Measurements from ENCODE around the gene PRDM1. TPM values are rescaled to one million over a fixed set of nuclear protein-coding genes. Genes with fewer than 3 reads are reported as not detected.
A peak's percentile ranks its signal among the peaks of the same experiment; 100 is the strongest.

The PRDM1 gene
- total and polyA plus RNA-seq, 5 donors from 2014 or later = 48.6 to 327 (median 70.0) TPM

GRCh38 chr6:106118835-106119431 is 32.8 kb downstream of the PRDM1 start:
- Histone ChIP-seq H3K27me3 (ENCODE audit: control insufficient read depth, insufficient read depth, low read length) (no peaks in the 10 kb centered on the region), H3K27ac (ENCODE audit: insufficient read depth, low read length, poor library complexity, severe bottlenecking) (no peak overlapping the region), H3K9me3 (ENCODE audit: control insufficient read depth in 2 of 2, low read length in 2 of 2) (no peaks in the 10 kb centered on the region), H3K4me3 (ENCODE audit: low read depth, low read length) (no peak overlapping the region), H3K36me3 (ENCODE audit: control insufficient read depth, insufficient read depth, low read length) (no peaks in the 10 kb centered on the region), H3K4me1 (ENCODE audit: control insufficient read depth, insufficient read depth, low read length, poor library complexity, severe bottlenecking) (peaks cover 43% of the 10 kb centered on the region)
- no peak for ATAC-seq (ENCODE audit: low read depth in 2 of 2)
- H3K4me1 Mint-ChIP-seq = peaks cover 35 to 65% (median 50%) of the 10 kb centered on the region in 4 donors
- H3K9me3 Mint-ChIP-seq = no peaks in the 10 kb centered on the region
- peak overlapping the region in 2 of 4 donors; percentile 23 to 25 for H3K4me3 Mint-ChIP-seq
- H3K27ac Mint-ChIP-seq = peak overlapping the region in 1 of 3 donors; percentile 62
- no peaks in the 10 kb centered on the region for H3K36me3 Mint-ChIP-seq
- DNase-seq = peak in 1 of 3 donors; percentile 48
- H3K27me3 Mint-ChIP-seq = no peaks in the 10 kb centered on the region

GRCh38 chr6:106119546-106119945 is 33.4 kb downstream of the PRDM1 start:
- Mint-ChIP-seq H3K9me3 (no peaks in the 10 kb centered on the region), H3K4me1 (peaks cover 29 to 59% (median 45%) of the 10 kb centered on the region in 4 donors), H3K27me3 (no peaks in the 10 kb centered on the region), H3K27ac (peak overlapping the region in 2 of 3 donors; percentile 19 to 57), H3K36me3 (no peaks in the 10 kb centered on the region), H3K4me3 (peak overlapping the region in 1 of 4 donors; percentile 25)
- H3K27ac ChIP-seq (ENCODE audit: insufficient read depth, low read length, poor library complexity, severe bottlenecking) = no peak overlapping the region
- H3K27me3 ChIP-seq (ENCODE audit: control insufficient read depth, insufficient read depth, low read length) = no peaks in the 10 kb centered on the region
- no peak overlapping the region for H3K4me3 ChIP-seq (ENCODE audit: low read depth, low read length)
- no peaks in the 10 kb centered on the region for H3K9me3 ChIP-seq (ENCODE audit: control insufficient read depth in 2 of 2, low read length in 2 of 2)
- DNase-seq (no peak), ATAC-seq (ENCODE audit: low read depth in 2 of 2) (no peak)
- H3K4me1 ChIP-seq (ENCODE audit: control insufficient read depth, insufficient read depth, low read length, poor library complexity, severe bottlenecking) = peaks cover 37% of the 10 kb centered on the region
- no peaks in the 10 kb centered on the region for H3K36me3 ChIP-seq (ENCODE audit: control insufficient read depth, insufficient read depth, low read length)

- no peak for ATAC-seq (ENCODE audit: low read depth in 2 of 2)
- H3K27ac Mint-ChIP-seq = peak overlapping the region; percentile 19 to 57 (median 48)
- peaks cover 25 to 55% (median 43%) of the 10 kb centered on the region in 4 donors for H3K4me1 Mint-ChIP-seq
These were observed 33.9 kb downstream of the PRDM1 start for GRCh38 chr6:106120006-106120405.

GRCh38 chr6:106120406-106120805 is 34.3 kb downstream of the PRDM1 start:
- Histone ChIP-seq H3K36me3 (ENCODE audit: control insufficient read depth, insufficient read depth, low read length) (no peaks in the 10 kb centered on the region), H3K9me3 (ENCODE audit: control insufficient read depth in 2 of 2, low read length in 2 of 2) (no peaks in the 10 kb centered on the region), H3K27me3 (ENCODE audit: control insufficient read depth, insufficient read depth, low read length) (no peaks in the 10 kb centered on the region), H3K4me3 (ENCODE audit: low read depth, low read length) (no peak overlapping the region), H3K27ac (ENCODE audit: insufficient read depth, low read length, poor library complexity, severe bottlenecking) (no peak overlapping the region), H3K4me1 (ENCODE audit: control insufficient read depth, insufficient read depth, low read length, poor library complexity, severe bottlenecking) (peaks cover 28% of the 10 kb centered on the region)
- no peaks in the 10 kb centered on the region for H3K27me3 Mint-ChIP-seq
- H3K4me1 Mint-ChIP-seq = peaks cover 22 to 55% (median 41%) of the 10 kb centered on the region in 4 donors
- ATAC-seq (ENCODE audit: low read depth in 2 of 2) = no peak
- H3K4me3 Mint-ChIP-seq = peak overlapping the region in 1 of 4 donors; percentile 25
- no peak for DNase-seq
- peak overlapping the region in 2 of 3 donors; percentile 19 to 48 for H3K27ac Mint-ChIP-seq
- no peaks in the 10 kb centered on the region for H3K36me3 Mint-ChIP-seq
- no peaks in the 10 kb centered on the region for H3K9me3 Mint-ChIP-seq

More at GRCh38 chr6:106120006-106120405, 33.9 kb downstream of the PRDM1 start:
- H3K4me3 ChIP-seq (ENCODE audit: low read depth, low read length) = no peak overlapping the region
- no peak for DNase-seq
- no peaks in the 10 kb centered on the region for H3K36me3 ChIP-seq (ENCODE audit: control insufficient read depth, insufficient read depth, low read length)
- no peaks in the 10 kb centered on the region for H3K9me3 ChIP-seq (ENCODE audit: control insufficient read depth in 2 of 2, low read length in 2 of 2)
- H3K9me3 Mint-ChIP-seq = no peaks in the 10 kb centered on the region
- peak overlapping the region in 1 of 4 donors; percentile 25 for H3K4me3 Mint-ChIP-seq
- H3K4me1 ChIP-seq (ENCODE audit: control insufficient read depth, insufficient read depth, low read length, poor library complexity, severe bottlenecking) = peaks cover 32% of the 10 kb centered on the region
- H3K36me3 Mint-ChIP-seq = no peaks in the 10 kb centered on the region
- no peaks in the 10 kb centered on the region for H3K27me3 ChIP-seq (ENCODE audit: control insufficient read depth, insufficient read depth, low read length)
- H3K27ac ChIP-seq (ENCODE audit: insufficient read depth, low read length, poor library complexity, severe bottlenecking) = no peak overlapping the region
- no peaks in the 10 kb centered on the region for H3K27me3 Mint-ChIP-seq

GRCh38 chr6:106122306-106122918 is 36.3 kb downstream of the PRDM1 start:
- Mint-ChIP-seq H3K36me3 (no peaks in the 10 kb centered on the region), H3K4me3 (peak overlapping the region in 1 of 4 donors; percentile 22), H3K4me1 (peaks cover 13 to 47% (median 32%) of the 10 kb centered on the region in 4 donors), H3K27ac (no peak overlapping the region), H3K27me3 (no peaks in the 10 kb centered on the region), H3K9me3 (no peaks in the 10 kb centered on the region)
- H3K27ac ChIP-seq (ENCODE audit: insufficient read depth, low read length, poor library complexity, severe bottlenecking) = no peak overlapping the region
- no peaks in the 10 kb centered on the region for H3K27me3 ChIP-seq (ENCODE audit: control insufficient read depth, insufficient read depth, low read length)
- H3K9me3 ChIP-seq (ENCODE audit: control insufficient read depth in 2 of 2, low read length in 2 of 2) = no peaks in the 10 kb centered on the region
- no peaks in the 10 kb centered on the region for H3K36me3 ChIP-seq (ENCODE audit: control insufficient read depth, insufficient read depth, low read length)
- ATAC-seq (ENCODE audit: low read depth in 2 of 2) = no peak
- H3K4me1 ChIP-seq (ENCODE audit: control insufficient read depth, insufficient read depth, low read length, poor library complexity, severe bottlenecking) = peaks cover 13% of the 10 kb centered on the region
- no peak overlapping the region for H3K4me3 ChIP-seq (ENCODE audit: low read depth, low read length)
- no peak for DNase-seq

GRCh38 chr6:106122938-106123656 is 37.0 kb downstream of the PRDM1 start:
- Histone ChIP-seq H3K27ac (ENCODE audit: insufficient read depth, low read length, poor library complexity, severe bottlenecking) (no peak overlapping the region), H3K9me3 (ENCODE audit: control insufficient read depth in 2 of 2, low read length in 2 of 2) (no peaks in the 10 kb centered on the region), H3K4me3 (ENCODE audit: low read depth, low read length) (no peak overlapping the region), H3K27me3 (ENCODE audit: control insufficient read depth, insufficient read depth, low read length) (no peaks in the 10 kb centered on the region), H3K36me3 (ENCODE audit: control insufficient read depth, insufficient read depth, low read length) (no peaks in the 10 kb centered on the region), H3K4me1 (ENCODE audit: control insufficient read depth, insufficient read depth, low read length, poor library complexity, severe bottlenecking) (peaks cover 6% of the 10 kb centered on the region)
- no peaks in the 10 kb centered on the region for H3K9me3 Mint-ChIP-seq
- no peak for ATAC-seq (ENCODE audit: low read depth in 2 of 2)
- peaks cover 8 to 40% (median 25%) of the 10 kb centered on the region in 4 donors for H3K4me1 Mint-ChIP-seq
- H3K36me3 Mint-ChIP-seq = no peaks in the 10 kb centered on the region
- DNase-seq = no peak
- H3K27ac Mint-ChIP-seq = peak overlapping the region in 1 of 3 donors; percentile 69
- H3K27me3 Mint-ChIP-seq = no peaks in the 10 kb centered on the region
- H3K4me3 Mint-ChIP-seq = no peak overlapping the region

- peaks cover 2 to 34% (median 20%) of the 10 kb centered on the region in 4 donors for H3K4me1 Mint-ChIP-seq
- Histone ChIP-seq H3K9me3 (ENCODE audit: control insufficient read depth in 2 of 2, low read length in 2 of 2) (no peaks in the 10 kb centered on the region), H3K27ac (ENCODE audit: insufficient read depth, low read length, poor library complexity, severe bottlenecking) (no peak overlapping the region), H3K4me3 (ENCODE audit: low read depth, low read length) (no peak overlapping the region), H3K27me3 (ENCODE audit: control insufficient read depth, insufficient read depth, low read length) (no peaks in the 10 kb centered on the region), H3K36me3 (ENCODE audit: control insufficient read depth, insufficient read depth, low read length) (no peaks in the 10 kb centered on the region), H3K4me1 (ENCODE audit: control insufficient read depth, insufficient read depth, low read length, poor library complexity, severe bottlenecking) (peaks cover 5% of the 10 kb centered on the region)
- H3K9me3 Mint-ChIP-seq = no peaks in the 10 kb centered on the region
- H3K27ac Mint-ChIP-seq = no peak overlapping the region
- H3K27me3 Mint-ChIP-seq = no peaks in the 10 kb centered on the region
- no peak overlapping the region for H3K4me3 Mint-ChIP-seq
- DNase-seq (no peak), ATAC-seq (ENCODE audit: low read depth in 2 of 2) (no peak)
- H3K36me3 Mint-ChIP-seq = no peaks in the 10 kb centered on the region
These were observed 37.9 kb downstream of the PRDM1 start for GRCh38 chr6:106124015-106124414.

All from CD4-positive, CD25-positive, alpha-beta regulatory T cell (primary cell).